Natural killer cell (primary cell): Measurements from ENCODE around the gene SGIP1. TPM values are rescaled to one million over a fixed set of nuclear protein-coding genes. Genes with fewer than 3 reads are reported as not detected.
A peak's percentile ranks its signal among the peaks of the same experiment; 100 is the strongest.
"Not testable (repeated sequence)": the region's sequence is repeated elsewhere in the genome, so short reads cannot be mapped to it uniquely, and the experiment has no call there.

ENCODE experiments used
- ATAC-seq, 3 donors: fragments of 150-1000 bp in 2 of 3; fragments of 200-7000 bp in 1 of 3; cut with Tn5 transposase; 1 replicate in 1 of 3; 2 replicates in 2 of 3; pipeline ENCODE4 v1.10.0; 2021; ENCODE audit warnings: mild to moderate bottlenecking in 2 of 3, moderate library complexity in 2 of 3
- DNase-seq, 2 donors: peaks; one replicate each; pipeline versions ENCODE4 v3.0.0 to v3.0.0-alpha.2; 2013 to 2021; ENCODE audit warnings: mixed read lengths in 1 of 2
- H3K27ac ChIP-seq: one replicate; pipeline ENCODE4 v1.5.1; 2013; ENCODE audit warnings: mild to moderate bottlenecking, low read length
- H3K27me3 ChIP-seq: one replicate; pipeline ENCODE4 v1.6.1; 2013; ENCODE audit warnings: low read length; ENCODE audit not compliant: control insufficient read depth, insufficient read depth
- H3K36me3 ChIP-seq: one replicate; pipeline ENCODE4 v1.6.1; 2013; ENCODE audit warnings: low read length; ENCODE audit not compliant: control insufficient read depth, insufficient read depth
- H3K4me1 ChIP-seq: one replicate; pipeline ENCODE4 v1.6.1; 2013; ENCODE audit warnings: low read length; ENCODE audit not compliant: control insufficient read depth, insufficient read depth
- H3K4me3 ChIP-seq: one replicate; pipeline ENCODE4 v1.5.1; 2013; ENCODE audit warnings: low read length
- H3K9me3 ChIP-seq: one replicate; pipeline ENCODE4 v1.6.1; 2013; ENCODE audit warnings: low read length; ENCODE audit not compliant: control insufficient read depth, insufficient read depth
- H3K27ac Mint-ChIP-seq, 2 donors: one replicate each; pipeline ENCODE4 v1.8.0; 2022; ENCODE audit warnings: mild to moderate bottlenecking in 2 of 2, mixed read lengths in 2 of 2, moderate library complexity in 1 of 2
- H3K27me3 Mint-ChIP-seq, 2 donors: one replicate each; pipeline ENCODE4 v1.8.0; 2022; ENCODE audit warnings: low read depth in 2 of 2, mixed read lengths in 2 of 2
- H3K36me3 Mint-ChIP-seq: one replicate; pipeline ENCODE4 v1.8.0; 2022; ENCODE audit warnings: mixed read lengths
- H3K4me1 Mint-ChIP-seq, 2 donors: one replicate each; pipeline ENCODE4 v1.8.0; 2022; ENCODE audit warnings: mixed read lengths in 2 of 2
- H3K4me3 Mint-ChIP-seq: one replicate; pipeline ENCODE4 v1.8.0; 2022; ENCODE audit warnings: mild to moderate bottlenecking, moderate library complexity, mixed read lengths
- H3K9me3 Mint-ChIP-seq, 2 donors: one replicate each; pipeline ENCODE4 v1.8.0; 2022; ENCODE audit warnings: mixed read lengths in 2 of 2
- CTCF ChIP-seq: fragments of 200-600 bp; IDR thresholded peaks from one replicate; pipeline ENCODE4 v1.8.0; 2022; ENCODE audit warnings: antibody characterized with exemption
- WGBS: methylation state at CpG from one replicate; pipeline ENCODE4 v1.1.7; 2013; ENCODE audit warnings: missing lambda C conversion rate; ENCODE audit not compliant: insufficient coverage; 5-methylcytosine and 5-hydroxymethylcytosine counted together
- intact Hi-C: fragments of 100-400 bp; cut with micrococcal nuclease; formaldehyde crosslinking; loops from one replicate; pipeline ENCODE4 v1.14.2; 2022
- total RNA-seq, 4 donors: library from RNA; stranded (reverse); fragments of 120-200 nt in 1 of 4; gene quantifications; one replicate each; pipeline versions ENCODE4 v1.2.3 to v1.2.4, GENCODE V29; 2013 to 2022

Gene SGIP1
- total RNA-seq, 3 donors from 2014 or later (not counting 1 experiment from before 2014, with no cell fraction given): 0.05 TPM; not detected in 2

GRCh38 chr1:66731170-66731865, 197.4 kb downstream of the SGIP1 start:
- no peak overlapping the region for H3K4me3 Mint-ChIP-seq
- ATAC-seq (no peak), DNase-seq (no peak)
- H3K9me3 Mint-ChIP-seq: no peaks in the 10 kb centered on the region
- Histone ChIP-seq H3K9me3 (no peaks in the 10 kb centered on the region), H3K36me3 (no peaks in the 10 kb centered on the region), H3K27me3 (peaks cover 5% of the 10 kb centered on the region), H3K27ac (no peak overlapping the region), H3K4me1 (no peaks in the 10 kb centered on the region), H3K4me3 (no peak overlapping the region)
- H3K4me1 Mint-ChIP-seq: peaks cover 5 to 9% of the 10 kb centered on the region in 2 donors
- WGBS: 83% methylated on average over 4 of the region's 4 CpGs
- intact Hi-C loops: no loop called here
- no peak overlapping the region for H3K27ac Mint-ChIP-seq
- H3K36me3 Mint-ChIP-seq: no peaks in the 10 kb centered on the region
- H3K27me3 Mint-ChIP-seq: peaks cover 9 to 10% of the 10 kb centered on the region in 2 donors
- TF ChIP-seq CTCF: no peak

DNA sequence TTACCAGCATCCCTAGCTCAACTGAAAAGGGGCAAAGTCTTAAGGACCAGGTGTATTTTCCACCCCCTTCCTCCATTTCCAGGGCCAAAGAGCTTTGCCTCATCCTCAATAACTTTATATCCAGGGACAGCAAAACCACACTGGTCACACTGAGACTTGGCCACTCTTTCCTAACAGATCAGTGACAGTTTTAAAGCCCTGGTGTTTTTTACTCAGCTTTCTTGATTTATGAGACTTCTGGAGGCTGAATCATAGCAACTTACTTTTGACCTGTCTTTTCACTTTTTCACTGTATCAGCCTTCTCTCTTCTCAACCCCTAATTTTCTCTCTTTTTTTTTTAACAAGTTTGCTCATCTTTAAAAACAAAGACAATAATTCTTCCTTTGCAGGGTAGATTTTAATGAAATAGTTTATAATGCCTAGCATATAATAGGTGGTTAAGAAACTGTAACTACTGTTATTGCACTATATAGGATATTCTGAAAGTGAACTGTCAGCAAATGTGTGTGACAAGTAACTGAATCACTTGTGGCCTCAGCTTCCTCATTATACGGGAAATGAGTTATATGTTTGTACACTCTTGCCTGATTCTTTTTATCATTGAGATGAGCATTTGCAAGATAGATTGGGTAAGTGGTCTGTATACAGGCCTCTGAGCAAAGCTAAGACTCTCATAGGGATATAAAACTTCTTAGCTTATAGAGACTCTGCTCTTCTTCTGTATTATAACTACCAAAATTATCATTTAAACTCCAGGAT, 198.6 kb downstream of the SGIP1 start:
- Mint-ChIP-seq H3K9me3 (no peaks in the 10 kb centered on the region), H3K36me3 (no peaks in the 10 kb centered on the region), H3K27ac (peak overlapping the region in 1 of 2 donors; percentile 27), H3K27me3 (peaks cover 8 to 9% of the 10 kb centered on the region in 2 donors), H3K4me3 (no peak overlapping the region), H3K4me1 (peaks cover 5 to 9% of the 10 kb centered on the region in 2 donors)
- ATAC-seq: peak in 2 of 3 donors; percentile 32 to 68
- TF ChIP-seq CTCF: no peak
- DNase-seq: no peak
- Histone ChIP-seq H3K27ac (no peak overlapping the region), H3K4me3 (no peak overlapping the region), H3K9me3 (no peaks in the 10 kb centered on the region), H3K36me3 (no peaks in the 10 kb centered on the region), H3K4me1 (no peaks in the 10 kb centered on the region), H3K27me3 (no peaks in the 10 kb centered on the region)
- intact Hi-C loops: no loop called here
- WGBS: 17% methylated on average over 1 of the region's 1 CpG

DNA sequence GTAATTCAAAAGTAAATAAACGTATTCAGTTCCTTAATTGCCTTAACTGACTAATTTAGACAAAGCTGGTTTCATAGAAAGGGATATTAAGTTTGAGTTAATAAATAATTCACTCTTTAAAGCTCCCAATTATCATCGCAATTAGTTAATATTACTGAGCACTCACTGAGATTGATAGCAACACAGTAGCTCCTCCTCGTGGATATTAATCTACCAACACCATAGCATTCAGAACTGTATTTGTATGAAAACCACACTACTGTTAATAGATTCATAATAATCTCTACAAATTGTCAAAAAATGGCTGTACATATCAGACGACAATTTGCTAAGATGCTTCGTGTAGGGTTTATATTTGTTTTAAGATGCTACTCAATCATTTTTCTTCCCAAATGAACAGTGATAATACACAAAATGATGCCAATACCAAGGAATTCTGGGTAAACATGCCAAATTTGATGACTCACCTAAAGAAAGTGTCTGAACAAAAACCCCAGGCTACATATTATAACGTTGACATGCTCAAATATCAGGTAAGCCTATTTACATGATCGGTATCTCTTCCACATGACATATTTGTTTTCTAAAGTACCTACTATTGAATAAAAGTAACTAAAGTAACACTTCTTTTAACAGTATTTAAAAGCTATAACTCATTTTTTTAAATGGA, 199.5 kb downstream of the SGIP1 start:
- Mint-ChIP-seq H3K27ac (no peak overlapping the region), H3K4me1 (peaks cover 5 to 9% of the 10 kb centered on the region in 2 donors), H3K9me3 (no peaks in the 10 kb centered on the region), H3K27me3 (peaks cover 8 to 9% of the 10 kb centered on the region in 2 donors), H3K4me3 (no peak overlapping the region), H3K36me3 (no peaks in the 10 kb centered on the region)
- Histone ChIP-seq H3K27ac (no peak overlapping the region), H3K27me3 (no peaks in the 10 kb centered on the region), H3K36me3 (no peaks in the 10 kb centered on the region), H3K4me1 (no peaks in the 10 kb centered on the region), H3K4me3 (no peak overlapping the region), H3K9me3 (no peaks in the 10 kb centered on the region)
- intact Hi-C loops: no loop called here
- 20% methylated on average over 3 of the region's 7 CpGs for WGBS
- ATAC-seq (no peak), DNase-seq (no peak)
- no peak for TF ChIP-seq CTCF

DNA sequence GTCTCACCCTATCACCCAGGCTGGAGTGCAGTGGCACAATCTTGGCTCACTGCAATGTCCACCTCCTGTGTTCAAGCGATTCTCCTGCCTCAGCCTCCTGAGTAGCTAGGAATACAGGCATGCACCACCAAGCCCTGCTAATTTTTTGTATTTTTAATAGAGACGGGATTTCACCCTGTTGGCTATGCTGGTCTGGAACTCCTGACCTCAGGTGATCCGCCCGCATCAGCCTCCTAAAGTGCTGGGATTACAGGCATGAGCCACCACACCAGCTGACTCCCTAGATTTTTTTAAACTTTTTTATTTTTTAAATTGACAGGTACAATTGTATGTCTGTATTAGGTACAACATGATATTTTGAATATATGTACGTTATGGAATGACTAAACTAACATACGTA, 200.6 kb downstream of the SGIP1 start:
- H3K4me3 Mint-ChIP-seq, H3K9me3 ChIP-seq, ATAC-seq, H3K36me3 ChIP-seq, H3K27me3 Mint-ChIP-seq, H3K4me1 ChIP-seq, DNase-seq, H3K27ac ChIP-seq, H3K4me3 ChIP-seq, H3K4me1 Mint-ChIP-seq, H3K9me3 Mint-ChIP-seq, H3K27ac Mint-ChIP-seq, H3K36me3 Mint-ChIP-seq, intact Hi-C loops, H3K27me3 ChIP-seq: not testable (repeated sequence)
- 92% methylated on average over 4 of the region's 6 CpGs for WGBS
